Measurements from ENCODE around the gene ABI2.

The ABI2 gene

DNA sequence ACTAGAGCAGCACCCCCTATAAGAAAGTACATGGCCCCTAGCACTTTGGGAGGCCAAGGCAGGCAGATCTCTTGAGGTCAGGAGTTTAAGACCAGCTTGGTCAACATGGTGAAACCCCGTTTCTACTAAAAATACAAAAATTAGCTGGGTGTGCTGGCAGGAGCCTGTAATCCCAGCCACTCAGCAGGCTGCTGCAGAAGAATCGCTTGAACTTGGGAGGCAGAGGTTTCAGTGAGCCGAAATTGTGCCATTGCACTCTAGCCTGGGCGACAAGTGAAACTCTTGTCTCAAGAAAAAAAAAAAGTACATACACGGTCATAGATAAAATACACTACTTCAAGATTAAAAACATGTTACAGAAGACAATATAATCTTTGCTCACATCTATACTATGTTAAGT, 143.1 kb downstream of the ABI2 start:
- H4K20me1 ChIP-seq (ENCODE audit: low read depth, low read length): no peaks in the 10 kb centered on the region
- H3K9me2 ChIP-seq (replicated peaks; ENCODE audit: insufficient read depth, low read length): no peaks in the 10 kb centered on the region
- H3K4me2 ChIP-seq (ENCODE audit: low read depth, low read length, poor library complexity, severe bottlenecking): no peak overlapping the region
- no peaks in the 10 kb centered on the region for H3F3A ChIP-seq (ENCODE audit: insufficient read depth)
- no peak overlapping the region for H3K9ac ChIP-seq (ENCODE audit: low read length)
- no peak overlapping the region for H2AFZ ChIP-seq (ENCODE audit: low read depth, low read length, severe bottlenecking)
- H3K36me3 ChIP-seq (ENCODE audit: low read length): no peaks in the 10 kb centered on the region
- H3K4me3 ChIP-seq (ENCODE audit: insufficient read depth, low read length, poor library complexity, severe bottlenecking): no peak overlapping the region
- H3K9me3 ChIP-seq (ENCODE audit: insufficient read depth, low read length): no peaks in the 10 kb centered on the region
- no peaks in the 10 kb centered on the region for H3K79me2 ChIP-seq (ENCODE audit: insufficient read depth, low read length)
- H3K27ac ChIP-seq (ENCODE audit: low read depth, low read length): no peak overlapping the region
- H3K27me3 ChIP-seq (ENCODE audit: low read length): no peaks in the 10 kb centered on the region
- no peak for TF ChIP-seq EZH2phosphoT487 (conservative IDR thresholded peaks at IDR 0.05; ENCODE audit: low read length)
- TF ChIP-seq, protein P1, sequence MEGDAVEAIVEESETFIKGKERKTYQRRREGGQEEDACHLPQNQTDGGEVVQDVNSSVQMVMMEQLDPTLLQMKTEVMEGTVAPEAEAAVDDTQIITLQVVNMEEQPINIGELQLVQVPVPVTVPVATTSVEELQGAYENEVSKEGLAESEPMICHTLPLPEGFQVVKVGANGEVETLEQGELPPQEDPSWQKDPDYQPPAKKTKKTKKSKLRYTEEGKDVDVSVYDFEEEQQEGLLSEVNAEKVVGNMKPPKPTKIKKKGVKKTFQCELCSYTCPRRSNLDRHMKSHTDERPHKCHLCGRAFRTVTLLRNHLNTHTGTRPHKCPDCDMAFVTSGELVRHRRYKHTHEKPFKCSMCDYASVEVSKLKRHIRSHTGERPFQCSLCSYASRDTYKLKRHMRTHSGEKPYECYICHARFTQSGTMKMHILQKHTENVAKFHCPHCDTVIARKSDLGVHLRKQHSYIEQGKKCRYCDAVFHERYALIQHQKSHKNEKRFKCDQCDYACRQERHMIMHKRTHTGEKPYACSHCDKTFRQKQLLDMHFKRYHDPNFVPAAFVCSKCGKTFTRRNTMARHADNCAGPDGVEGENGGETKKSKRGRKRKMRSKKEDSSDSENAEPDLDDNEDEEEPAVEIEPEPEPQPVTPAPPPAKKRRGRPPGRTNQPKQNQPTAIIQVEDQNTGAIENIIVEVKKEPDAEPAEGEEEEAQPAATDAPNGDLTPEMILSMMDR (IDR thresholded peaks at IDR 0.05; ENCODE audit: insufficient read depth, low read length, poor library complexity, severe bottlenecking): no peak

DNA sequence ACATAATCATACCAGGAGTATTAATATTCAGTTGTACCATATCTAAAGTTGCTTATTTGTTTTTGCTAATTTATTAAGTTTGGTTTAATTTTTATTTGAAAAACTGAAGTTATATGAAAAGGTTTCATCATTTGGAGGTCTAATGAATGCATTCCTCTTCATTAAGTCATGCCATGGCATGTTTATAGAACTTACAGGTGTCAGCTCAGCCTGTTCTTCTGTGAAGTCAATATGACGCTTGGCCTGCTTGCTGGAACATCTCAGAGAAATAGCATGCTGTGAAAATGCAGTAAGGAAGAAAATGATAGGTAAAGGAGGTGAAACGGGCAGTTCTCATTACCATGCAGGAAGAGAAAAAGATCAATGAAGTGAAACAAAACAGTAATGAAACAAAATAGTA, 148.7 kb downstream of the ABI2 start:
- H2AFZ ChIP-seq (ENCODE audit: low read depth, low read length, severe bottlenecking): no peak overlapping the region
- H3K4me3 ChIP-seq (ENCODE audit: insufficient read depth, low read length, poor library complexity, severe bottlenecking): no peak overlapping the region
- no peak overlapping the region for H3K27ac ChIP-seq (ENCODE audit: low read depth, low read length)
- no peak overlapping the region for H3K9ac ChIP-seq (ENCODE audit: low read length)
- no peak overlapping the region for H3K4me2 ChIP-seq (ENCODE audit: low read depth, low read length, poor library complexity, severe bottlenecking)
- H3K9me3 ChIP-seq (ENCODE audit: insufficient read depth, low read length): no peaks in the 10 kb centered on the region
- TF ChIP-seq EZH2phosphoT487 (conservative IDR thresholded peaks at IDR 0.05; ENCODE audit: low read length): no peak
- TF ChIP-seq, protein P1 (IDR thresholded peaks at IDR 0.05; ENCODE audit: insufficient read depth, low read length, poor library complexity, severe bottlenecking): no peak
- no peaks in the 10 kb centered on the region for H3K9me2 ChIP-seq (replicated peaks; ENCODE audit: insufficient read depth, low read length)
- H3K27me3 ChIP-seq (ENCODE audit: low read length): no peaks in the 10 kb centered on the region
- H3F3A ChIP-seq (ENCODE audit: insufficient read depth): no peaks in the 10 kb centered on the region
- H3K79me2 ChIP-seq (ENCODE audit: insufficient read depth, low read length): no peaks in the 10 kb centered on the region
- H4K20me1 ChIP-seq (ENCODE audit: low read depth, low read length): no peaks in the 10 kb centered on the region
- no peaks in the 10 kb centered on the region for H3K36me3 ChIP-seq (ENCODE audit: low read length)

DNA sequence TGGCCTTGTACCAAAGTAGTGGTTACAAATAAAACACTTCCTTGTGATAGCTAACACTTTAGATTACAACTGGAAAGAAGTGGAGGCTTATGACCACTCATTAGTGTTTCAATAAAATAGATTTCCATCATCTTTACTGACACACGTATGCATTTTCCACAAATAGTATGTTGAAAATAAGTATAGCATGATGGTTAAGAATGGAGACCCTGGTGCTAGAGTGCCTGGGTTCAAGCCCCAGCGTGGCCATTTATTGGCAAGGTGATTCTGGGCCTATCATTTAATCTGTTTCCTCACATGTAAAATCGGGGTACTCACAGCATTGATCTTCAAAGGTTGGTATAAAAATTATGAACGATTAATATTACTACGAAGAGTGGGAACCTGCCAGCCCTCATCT, 152.4 kb downstream of the ABI2 start:
- no peak for TF ChIP-seq EZH2phosphoT487 (conservative IDR thresholded peaks at IDR 0.05; ENCODE audit: low read length)
- TF ChIP-seq, protein P1 (IDR thresholded peaks at IDR 0.05; ENCODE audit: insufficient read depth, low read length, poor library complexity, severe bottlenecking): no peak
- no peaks in the 10 kb centered on the region for H3K36me3 ChIP-seq (ENCODE audit: low read length)
- H3F3A ChIP-seq (ENCODE audit: insufficient read depth): no peaks in the 10 kb centered on the region
- no peaks in the 10 kb centered on the region for H3K79me2 ChIP-seq (ENCODE audit: insufficient read depth, low read length)
- H2AFZ ChIP-seq (ENCODE audit: low read depth, low read length, severe bottlenecking): no peak overlapping the region
- no peaks in the 10 kb centered on the region for H3K27me3 ChIP-seq (ENCODE audit: low read length)
- H3K4me2 ChIP-seq (ENCODE audit: low read depth, low read length, poor library complexity, severe bottlenecking): no peak overlapping the region
- no peak overlapping the region for H3K4me3 ChIP-seq (ENCODE audit: insufficient read depth, low read length, poor library complexity, severe bottlenecking)
- H3K9ac ChIP-seq (ENCODE audit: low read length): no peak overlapping the region
- H3K9me2 ChIP-seq (replicated peaks; ENCODE audit: insufficient read depth, low read length): no peaks in the 10 kb centered on the region
- H3K27ac ChIP-seq (ENCODE audit: low read depth, low read length): no peak overlapping the region
- H3K9me3 ChIP-seq (ENCODE audit: insufficient read depth, low read length): no peaks in the 10 kb centered on the region
- no peaks in the 10 kb centered on the region for H4K20me1 ChIP-seq (ENCODE audit: low read depth, low read length)

Data from SU-DHL-6 (cell line).